Measurements from ENCODE around the gene NFIL3. TPM values are rescaled to one million over a fixed set of nuclear protein-coding genes. Genes with fewer than 3 reads are reported as not detected.

The NFIL3 gene
- polyA plus RNA-seq, 1 donor from 2014 or later: 31.6 TPM

- Histone ChIP-seq H3K9me3 (ENCODE audit: low read length) (no peaks in the 10 kb centered on the region), H3K4me2 (ENCODE audit: low read length) (no peak overlapping the region), H3K9me2 (ENCODE audit: insufficient read depth, low read length) (no peaks in the 10 kb centered on the region), H3K36me3 (ENCODE audit: insufficient read depth, low read length) (no peaks in the 10 kb centered on the region), H4K20me1 (ENCODE audit: insufficient read depth) (no peaks in the 10 kb centered on the region), H3F3A (ENCODE audit: insufficient read depth, low read length, poor library complexity, severe bottlenecking) (no peaks in the 10 kb centered on the region), H2AFZ (ENCODE audit: low read depth, low read length) (no peak overlapping the region), H3K9ac (ENCODE audit: low read length) (no peak overlapping the region), H3K4me3 (ENCODE audit: low read length) (no peak overlapping the region), H3K27me3 (ENCODE audit: insufficient read depth, low read depth, low read length) (no peaks in the 10 kb centered on the region), H3K79me2 (replicated peaks; ENCODE audit: insufficient read depth, low read length) (no peaks in the 10 kb centered on the region), H3K27ac (ENCODE audit: low read length) (no peak overlapping the region)
- TF ChIP-seq POLR2AphosphoS5 (IDR thresholded peaks at IDR 0.05): no peak
- no peak for TF ChIP-seq SMC3 (conservative IDR thresholded peaks at IDR 0.05; ENCODE audit: poor library complexity)
- TF ChIP-seq CTCF (IDR thresholded peaks at IDR 0.05; ENCODE audit: poor library complexity, severe bottlenecking): no peak
- TF ChIP-seq REST (IDR thresholded peaks at IDR 0.05; ENCODE audit: borderline replicate concordance): no peak
- TF ChIP-seq EZH2 (IDR thresholded peaks at IDR 0.05; ENCODE audit: borderline replicate concordance, insufficient read depth, low read length, poor library complexity, severe bottlenecking): no peak
- TF ChIP-seq EP300 (conservative IDR thresholded peaks at IDR 0.05; ENCODE audit: poor library complexity, severe bottlenecking): no peak
- TF ChIP-seq RAD21 (conservative IDR thresholded peaks at IDR 0.05): no peak
- no peak for TF ChIP-seq TAF1 (IDR thresholded peaks at IDR 0.05; ENCODE audit: low read depth)
Measured at GRCh38 chr9:91398926-91399325, 24.7 kb downstream of the NFIL3 start.

GRCh38 chr9:91395553-91396471 lies 27.8 kb downstream of the NFIL3 start:
- Histone ChIP-seq H3K9me3 (ENCODE audit: low read length) (no peaks in the 10 kb centered on the region), H3K4me3 (ENCODE audit: low read length) (no peak overlapping the region), H3K9me2 (ENCODE audit: insufficient read depth, low read length) (no peaks in the 10 kb centered on the region), H3K27ac (ENCODE audit: low read length) (no peak overlapping the region), H2AFZ (ENCODE audit: low read depth, low read length) (no peak overlapping the region), H3K9ac (ENCODE audit: low read length) (no peak overlapping the region), H3K79me2 (replicated peaks; ENCODE audit: insufficient read depth, low read length) (no peaks in the 10 kb centered on the region), H3K36me3 (ENCODE audit: insufficient read depth, low read length) (no peaks in the 10 kb centered on the region), H4K20me1 (ENCODE audit: insufficient read depth) (no peaks in the 10 kb centered on the region), H3F3A (ENCODE audit: insufficient read depth, low read length, poor library complexity, severe bottlenecking) (no peaks in the 10 kb centered on the region), H3K4me2 (ENCODE audit: low read length) (no peak overlapping the region), H3K27me3 (ENCODE audit: insufficient read depth, low read depth, low read length) (no peaks in the 10 kb centered on the region)
- TF ChIP-seq EP300 (conservative IDR thresholded peaks at IDR 0.05; ENCODE audit: poor library complexity, severe bottlenecking): no peak
- TF ChIP-seq EZH2 (IDR thresholded peaks at IDR 0.05; ENCODE audit: borderline replicate concordance, insufficient read depth, low read length, poor library complexity, severe bottlenecking): no peak
